22Rv1 (cell line): ENCODE results near the gene DKK3.

Experiments
- ZFX ChIP-seq: fragments of 450-650 bp; IDR thresholded peaks from 2 replicates; pipeline ENCODE4 v1.6.1; 2017; ENCODE audit warnings: antibody characterized with exemption, borderline replicate concordance
- TF ChIP-seq, protein P1 (sequence below): fragments of 450-650 bp; IDR thresholded peaks from 2 replicates; pipeline ENCODE4 v1.5.1; 2017; ENCODE audit warnings: mild to moderate bottlenecking

DNA sequence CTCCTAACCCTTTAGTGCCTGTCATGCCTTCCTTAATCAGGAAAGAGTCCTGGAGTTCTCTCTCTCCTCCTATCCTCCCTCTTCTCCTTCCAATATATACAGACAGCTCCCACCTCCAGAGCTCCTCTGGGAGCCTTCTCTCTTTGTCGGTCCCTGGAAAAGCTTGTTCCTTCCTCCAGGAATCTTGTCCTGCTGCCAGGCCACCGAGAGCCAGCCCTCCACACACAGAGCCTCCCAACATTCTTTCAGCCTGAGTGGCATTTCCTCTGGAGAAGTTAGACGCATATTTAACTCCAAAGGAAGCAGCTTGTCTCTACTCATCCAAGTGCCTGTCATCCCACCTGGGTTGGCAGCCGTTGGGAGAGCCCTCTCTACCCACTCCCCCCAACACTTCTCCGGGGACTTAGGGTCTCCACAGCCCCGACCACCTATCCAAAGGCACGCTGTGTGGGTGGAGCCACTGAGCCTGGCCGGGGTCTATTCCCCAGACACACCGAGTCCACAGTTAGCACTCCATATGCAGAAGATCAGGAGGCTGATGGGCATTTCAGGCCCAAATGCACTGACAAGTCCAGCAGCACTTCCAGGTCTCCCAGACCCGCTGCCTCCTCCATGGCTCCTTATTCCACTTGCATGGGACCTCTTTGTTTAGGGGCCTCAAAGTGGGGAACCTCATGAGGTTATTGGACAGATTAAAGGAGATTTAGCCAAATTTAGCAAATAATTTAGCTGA lies 31.1 kb downstream of the DKK3 start:
- TF ChIP-seq, protein P1, sequence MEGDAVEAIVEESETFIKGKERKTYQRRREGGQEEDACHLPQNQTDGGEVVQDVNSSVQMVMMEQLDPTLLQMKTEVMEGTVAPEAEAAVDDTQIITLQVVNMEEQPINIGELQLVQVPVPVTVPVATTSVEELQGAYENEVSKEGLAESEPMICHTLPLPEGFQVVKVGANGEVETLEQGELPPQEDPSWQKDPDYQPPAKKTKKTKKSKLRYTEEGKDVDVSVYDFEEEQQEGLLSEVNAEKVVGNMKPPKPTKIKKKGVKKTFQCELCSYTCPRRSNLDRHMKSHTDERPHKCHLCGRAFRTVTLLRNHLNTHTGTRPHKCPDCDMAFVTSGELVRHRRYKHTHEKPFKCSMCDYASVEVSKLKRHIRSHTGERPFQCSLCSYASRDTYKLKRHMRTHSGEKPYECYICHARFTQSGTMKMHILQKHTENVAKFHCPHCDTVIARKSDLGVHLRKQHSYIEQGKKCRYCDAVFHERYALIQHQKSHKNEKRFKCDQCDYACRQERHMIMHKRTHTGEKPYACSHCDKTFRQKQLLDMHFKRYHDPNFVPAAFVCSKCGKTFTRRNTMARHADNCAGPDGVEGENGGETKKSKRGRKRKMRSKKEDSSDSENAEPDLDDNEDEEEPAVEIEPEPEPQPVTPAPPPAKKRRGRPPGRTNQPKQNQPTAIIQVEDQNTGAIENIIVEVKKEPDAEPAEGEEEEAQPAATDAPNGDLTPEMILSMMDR, result no peak
- TF ChIP-seq ZFX, result no peak
